K562 (cell line): ENCODE measurements around the gene HOXC10. TPM values are rescaled to one million over a fixed set of nuclear protein-coding genes. Genes with fewer than 3 reads are reported as not detected.

Source experiments
- FUS ChIP-seq: fragments of 200-400 bp; formaldehyde crosslinking; optimal IDR thresholded peaks from 2 replicates; pipeline ENCODE3; 2017; ENCODE audit warnings: low read depth, low read length
- JUND ChIP-seq, 2 experiments: IDR thresholded peaks; 2 replicates in 1 of 2; 3 replicates in 1 of 2; pipeline ENCODE4 v1.6.1; 2011; ENCODE audit warnings: borderline replicate concordance in 2 of 2, low read depth in 2 of 2, low read length in 2 of 2, improper control_type of control experiment in 1 of 2, missing biosample characterization in 1 of 2, missing genetic modification characterization in 1 of 2, missing genetic modification reagents in 1 of 2
- RBM39 ChIP-seq: fragments of 200-400 bp; formaldehyde crosslinking; optimal IDR thresholded peaks from 2 replicates; pipeline ENCODE3; 2018; ENCODE audit warnings: low read depth, low read length
- SRSF1 ChIP-seq: fragments of 200-400 bp; formaldehyde crosslinking; IDR thresholded peaks from 2 replicates; pipeline ENCODE4 v1.6.1; 2017; ENCODE audit warnings: mild to moderate bottlenecking, low read depth, low read length, moderate library complexity
- TAF7 ChIP-seq: fragments of 450-650 bp; IDR thresholded peaks from 2 replicates; pipeline ENCODE4 v1.6.1; 2016; ENCODE audit warnings: missing genetic modification characterization, missing compliant biosample characterization
- TFAM ChIP-seq: fragments of 250-450 bp; sonication (Bioruptor Pico); conservative IDR thresholded peaks from 2 replicates; pipeline ENCODE4 v1.5.0; 2021; ENCODE audit warnings: mild to moderate bottlenecking, moderate library complexity
- ZNF146 ChIP-seq: IDR thresholded peaks from one replicate; pipeline ENCODE4 v1.6.1; 2018; ENCODE audit warnings: missing compliant biosample characterization; ENCODE audit not compliant: unreplicated experiment
- ZNF639 ChIP-seq, 2 experiments: fragments of 200-800 bp in 1 of 2; sonication (Bioruptor generic) in 1 of 2; sonication (generic) in 1 of 2; formaldehyde crosslinking in 1 of 2; IDR thresholded peaks in 1 of 2; conservative IDR thresholded peaks in 1 of 2; 2 replicates each; pipeline versions ENCODE4 v1.5.0 to v1.6.1; 2016 to 2020; ENCODE audit warnings: missing compliant biosample characterization in 1 of 2, missing genetic modification characterization in 1 of 2, missing genetic modification reagents in 1 of 2
- polyA plus RNA-seq, 8 experiments: library from polyadenylated mRNA; depleted of rRNA in 4 of 8; stranded (reverse) in 5 of 8; unstranded in 3 of 8; fragments of >200 nt; fragmentation: Nextera tagmentation in 2 of 8; fragmentation: Illumina TruSeq in 1 of 8; extraction: Ambion mirVana in 2 of 8; extraction: Trizol in 1 of 8; gene quantifications; 2 replicates each; pipeline versions ENCODE4 v1.2.1 to v1.2.3, GENCODE V29; 2011 to 2014; ENCODE audit warnings: inconsistent platforms in 1 of 8, missing spikeins in 1 of 8
- total RNA-seq, 7 experiments: library from RNA; depleted of rRNA in 6 of 7; stranded (reverse); fragments of >200 nt in 6 of 7; fragmentation: Illumina TruSeq in 2 of 7; extraction: Trizol in 2 of 7; gene quantifications; 2 replicates each; pipeline versions ENCODE4 v1.2.1 to v1.2.3, GENCODE V29; 2011 to 2021; ENCODE audit warnings: low replicate concordance in 1 of 7

The HOXC10 gene
- total and polyA plus RNA-seq, 9 of the 15 experiments (the other 6 are each of a cell fraction or from before 2014, with no cell fraction given) = 0.13 to 0.77 (median 0.35) TPM; not detected in 2

GRCh38 chr12:54032627-54033100 is 47.7 kb downstream of the HOXC10 start, which contains the start of gene HOXC5 (continued):
- TF ChIP-seq ZNF639 (CRISPR knock-in tag; conservative IDR thresholded peaks at IDR 0.05 in 1 of 2, IDR thresholded peaks at IDR 0.05 in 1 of 2) (no peak), TFAM (CRISPR knock-in tag) (no peak), RBM39 (peak; percentile 49), TAF7 (tag) (no peak), FUS (no peak), SRSF1 (no peak), JUND (IDR thresholded peaks at IDR 0.05; ENCODE audit: borderline replicate concordance, low read depth, low read length) (0 out of 2 replicates have a peak, but pooled peaks have one; percentile 23), JUND (tag; IDR thresholded peaks at IDR 0.05; ENCODE audit: borderline replicate concordance, low read depth, low read length) (no peak), ZNF146 (CRISPR knock-in tag) (no peak)
